ENCODE results near the gene APELA.
"Not testable (repeated sequence)": the region's sequence is repeated elsewhere in the genome, so short reads cannot be mapped to it uniquely, and the experiment has no call there.

APELA gene

DNA sequence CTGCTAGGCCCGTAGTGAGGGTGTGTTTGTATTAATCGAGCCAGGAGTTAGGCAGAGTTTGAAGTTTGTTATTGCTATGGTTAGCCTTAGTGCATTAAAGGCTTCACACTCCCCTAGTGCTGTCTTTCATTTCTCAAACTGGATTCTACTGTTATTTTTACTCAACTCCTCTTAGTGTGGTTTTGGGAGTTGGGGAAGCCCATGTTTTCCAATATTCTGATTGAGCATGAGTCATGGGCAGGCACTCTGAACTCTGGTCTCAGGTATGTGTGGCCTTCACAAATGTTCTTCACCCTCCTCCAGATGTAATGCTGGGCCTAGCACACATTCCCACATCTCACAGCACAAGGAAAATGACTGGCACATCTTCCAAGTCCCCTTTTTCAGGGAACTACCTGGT lies 50.1 kb downstream of the APELA start:
- not testable (repeated sequence) for DNase-seq

DNA sequence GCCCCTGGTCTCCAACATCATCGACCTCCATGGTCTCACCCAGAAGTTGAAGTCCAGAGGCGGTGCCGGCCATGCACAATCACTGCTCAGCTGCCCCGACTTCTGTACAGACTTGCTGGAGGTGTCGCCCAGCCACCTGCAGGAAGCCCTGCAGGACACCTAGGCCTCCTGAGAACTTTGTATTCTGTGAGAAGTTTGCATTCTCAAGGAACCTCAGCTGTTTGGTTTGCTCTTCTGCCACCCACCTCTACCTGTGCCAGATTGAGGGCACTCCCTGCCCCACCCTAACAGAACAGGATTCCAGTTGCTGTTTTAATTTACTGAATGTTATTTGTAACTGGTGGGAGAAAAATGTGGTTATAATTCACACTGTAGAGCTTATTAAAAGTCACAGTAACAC lies 53.7 kb downstream of the APELA start:
- no peak for DNase-seq

DNA sequence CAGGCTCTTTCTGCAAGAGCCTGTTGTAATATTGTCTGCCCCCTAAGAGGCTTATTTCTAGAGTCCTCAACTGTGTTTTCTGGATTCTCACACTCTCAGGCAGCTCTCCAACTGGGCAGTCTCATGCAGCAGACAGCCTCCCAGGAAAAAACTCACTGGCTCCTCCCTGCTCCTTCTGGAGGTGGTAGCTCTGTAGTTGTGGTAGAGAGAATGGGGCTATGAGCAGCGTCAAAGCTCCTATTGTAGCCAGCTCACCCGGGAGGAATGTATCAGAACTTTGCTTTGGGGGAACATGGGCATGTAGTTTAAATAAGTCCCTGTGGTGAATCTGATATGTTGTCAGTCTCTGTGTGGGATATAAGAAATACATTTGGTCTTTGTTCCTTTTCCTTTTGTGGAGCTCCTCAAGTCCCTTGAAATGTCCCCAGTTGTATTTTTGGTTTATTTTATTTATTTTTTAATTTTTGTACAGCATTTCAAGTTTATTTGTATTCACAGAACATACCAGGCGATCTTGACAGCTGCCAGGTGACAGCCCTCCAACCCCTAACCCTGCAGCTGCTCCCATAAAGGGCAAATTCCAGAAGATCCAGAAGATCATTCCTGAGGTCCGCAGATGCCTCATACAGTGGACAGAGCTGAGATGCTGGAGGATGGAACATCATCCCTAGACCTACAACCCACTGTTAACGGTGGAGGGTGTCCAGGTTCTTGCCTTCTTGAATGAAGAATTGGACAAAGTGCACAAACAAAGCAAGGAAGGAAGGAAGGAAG lies 54.8 kb downstream of the APELA start:
- DNase-seq = no peak

DNA sequence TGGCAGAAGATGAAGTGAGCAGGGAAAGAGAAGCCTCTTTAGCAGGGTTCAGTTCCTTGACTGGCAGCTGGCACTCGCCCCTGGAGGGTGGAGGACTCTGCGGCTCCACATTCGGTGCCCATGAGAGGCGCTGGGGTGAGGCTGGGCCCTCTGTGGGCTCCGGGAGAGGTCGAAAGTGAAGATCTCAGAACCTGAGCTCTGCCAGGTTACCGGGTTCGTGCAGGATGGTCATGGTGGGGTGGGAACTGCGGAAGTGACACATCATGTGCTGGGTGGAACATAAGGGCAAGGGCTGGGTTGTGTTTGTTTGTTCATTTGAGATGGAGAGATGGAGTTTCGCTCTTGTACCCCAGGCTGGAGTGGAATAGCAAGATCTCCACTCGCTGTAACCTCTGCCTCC lies 56.3 kb downstream of the APELA start:
- DNase-seq = no peak

DNA sequence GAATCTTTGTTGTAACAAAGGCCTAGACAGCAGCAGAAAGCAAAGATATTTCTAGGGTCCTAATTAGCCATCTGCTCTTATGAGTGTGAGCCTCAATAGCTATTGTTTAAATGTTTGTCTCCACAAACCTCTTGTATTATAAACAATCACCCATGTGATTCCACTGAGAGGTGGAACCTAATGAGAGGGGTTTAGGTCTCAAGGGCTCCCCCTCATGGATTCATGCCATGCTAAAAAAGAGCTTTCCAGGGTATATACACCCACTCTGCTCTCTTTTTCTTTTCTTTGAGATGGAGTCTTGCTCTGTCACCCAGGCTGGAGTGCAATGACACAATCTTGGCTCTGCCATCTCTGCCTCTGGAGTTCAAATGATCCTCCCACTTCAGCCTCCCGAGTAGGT lies 58.4 kb downstream of the APELA start:
- no peak for DNase-seq

DNA sequence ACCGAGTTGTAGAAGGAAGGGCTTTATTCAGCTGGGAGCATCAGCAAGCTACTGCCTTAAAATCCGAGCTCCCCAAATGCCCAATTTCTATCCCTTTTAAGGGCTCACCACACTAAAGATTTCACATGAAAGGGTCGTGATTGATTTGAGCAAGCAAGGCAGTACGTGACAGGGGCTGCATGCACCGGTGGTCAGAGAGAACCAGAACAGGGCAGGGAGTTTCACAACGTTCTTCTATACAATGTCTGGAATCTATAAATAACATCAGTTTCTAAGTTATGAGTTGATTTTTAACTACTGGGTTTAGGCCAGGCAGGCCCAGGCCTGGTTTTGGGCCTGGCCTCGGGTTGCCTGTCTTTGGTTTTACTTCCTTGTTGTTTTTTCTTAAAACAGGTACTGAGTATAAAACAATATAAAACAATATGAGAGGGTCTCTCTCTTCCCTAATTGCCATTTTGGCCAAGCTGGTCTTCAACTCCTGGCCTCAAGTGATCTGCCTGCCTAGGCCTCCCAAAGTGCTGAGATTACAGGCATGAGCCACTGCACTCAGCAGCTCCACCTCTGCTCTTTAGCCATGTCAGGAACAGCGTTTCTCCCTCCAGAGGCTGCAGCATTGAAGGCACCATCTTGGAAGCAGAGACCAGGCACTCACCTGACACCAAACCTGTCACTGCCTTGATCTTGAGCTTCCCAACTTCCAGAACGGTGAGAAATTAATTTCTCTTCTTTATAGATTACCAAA lies 59.1 kb downstream of the APELA start:
- DNase-seq = not testable (repeated sequence)

DNA sequence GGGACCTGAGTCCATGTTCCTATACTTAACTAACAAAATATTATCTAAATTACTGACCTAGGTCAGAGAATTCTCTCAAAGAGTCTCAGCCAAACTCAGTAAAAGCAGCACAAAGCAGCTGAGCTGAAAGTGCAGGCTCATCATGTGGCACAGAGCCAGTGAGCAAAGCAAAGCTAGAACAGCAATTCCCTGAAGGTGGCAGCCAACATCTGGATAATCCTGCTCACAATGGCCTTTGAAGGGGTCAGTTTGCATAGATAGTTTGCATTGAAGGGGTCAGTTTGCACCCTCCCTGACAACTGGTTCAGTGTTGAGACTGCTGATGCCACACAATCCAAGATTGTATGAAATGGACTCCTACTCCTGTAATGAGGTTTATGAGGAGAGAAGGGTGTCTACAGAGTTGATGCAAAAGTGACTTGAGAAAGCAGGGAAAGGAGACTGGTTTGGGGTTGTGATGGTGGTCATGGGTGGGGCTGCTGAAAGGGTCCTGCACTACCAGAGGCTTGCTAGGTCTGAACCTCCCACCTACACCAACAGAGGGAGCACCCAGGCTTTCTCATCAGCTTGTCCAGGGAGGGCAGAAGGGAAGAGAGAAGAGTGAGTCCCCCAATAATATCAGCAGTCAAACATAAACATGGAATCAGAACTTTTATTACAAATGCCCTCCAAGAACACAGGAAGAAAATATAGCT lies 60.7 kb downstream of the APELA start:
- DNase-seq = no peak

DNA sequence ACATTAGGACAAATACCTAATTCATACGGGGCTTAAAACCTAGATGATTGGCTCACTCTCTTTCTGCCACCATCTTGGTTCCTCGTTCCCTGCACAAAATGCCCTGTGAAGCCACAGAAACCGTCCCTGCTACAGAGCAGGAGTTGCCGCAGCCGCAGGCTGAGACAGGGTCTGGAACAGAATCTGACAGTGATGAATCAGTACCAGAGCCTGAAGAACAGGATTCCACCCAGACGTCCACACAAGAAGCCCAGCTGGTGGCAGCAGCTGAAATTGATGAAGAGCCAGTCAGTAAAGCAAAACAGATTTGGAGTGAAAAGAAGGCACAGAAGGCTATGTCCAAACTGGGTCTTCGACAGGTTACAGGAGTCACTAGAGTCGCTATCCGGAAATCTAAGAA lies 66.2 kb downstream of the APELA start:
- DNase-seq = no peak

DNA sequence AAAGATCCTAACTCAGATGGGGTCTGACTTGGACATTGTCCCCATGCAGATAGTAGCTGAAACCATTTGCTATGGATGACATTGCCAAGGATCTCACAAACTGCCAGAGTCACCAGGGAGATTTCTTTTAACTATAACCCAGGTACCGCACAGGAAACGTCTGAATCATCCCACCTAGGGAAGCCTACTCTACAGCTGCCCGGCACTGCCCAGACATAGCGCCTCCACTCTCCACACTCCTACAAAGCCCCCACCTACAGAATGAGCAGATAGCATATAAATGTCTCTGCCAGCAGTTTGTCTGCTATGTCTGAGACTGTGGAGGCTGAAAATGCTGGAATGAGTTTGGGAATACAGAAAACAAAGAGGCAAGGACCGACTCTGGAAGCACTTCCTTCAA lies 68.2 kb downstream of the APELA start:
- DNase-seq = no peak

DNA sequence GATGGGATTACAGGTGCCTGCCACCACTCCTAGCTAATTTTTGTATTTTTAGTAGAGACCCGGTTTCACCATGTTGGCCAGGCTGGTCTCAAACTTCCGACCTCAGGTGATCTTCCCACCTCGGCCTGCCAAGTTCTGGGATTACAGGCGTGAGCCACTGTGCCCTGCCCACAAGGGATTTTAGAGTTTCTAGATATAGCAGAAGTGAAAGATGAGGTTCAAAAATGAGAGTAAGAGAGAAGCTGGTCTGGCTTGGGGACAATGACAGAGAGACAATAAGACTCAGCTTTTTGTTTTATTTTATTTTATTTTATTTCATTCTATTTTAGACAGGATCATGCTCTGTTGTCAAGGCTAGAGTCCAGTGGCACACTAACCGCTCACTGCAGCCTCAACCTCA lies 69.8 kb downstream of the APELA start:
- DNase-seq = no peak
